OCI-LY3 (cell line): Measurements from ENCODE around the gene ZNF69.

Source experiments
- H2AFZ ChIP-seq: fragments of 200-600, 300-600 bp; shearing (Covaris generic); 2 replicates; pipeline ENCODE4 v1.6.0; 2014; ENCODE audit warnings: antibody characterized with exemption, low read depth, low read length
- H3K27ac ChIP-seq: fragments of 200-600, 300-600 bp; sonication (generic); 2 replicates; pipeline ENCODE4 v1.5.1; 2014; ENCODE audit warnings: mild to moderate bottlenecking, low read length, moderate library complexity, mixed read lengths
- H3K27me3 ChIP-seq: fragments of 200-600, 300-600 bp; sonication (generic); 2 replicates; pipeline ENCODE4 v1.6.1; 2014; ENCODE audit warnings: low read depth, low read length, mixed read lengths
- H3K36me3 ChIP-seq: fragments of 200-600, 300-600 bp; sonication (generic); replicated peaks from 2 replicates; pipeline ENCODE3; 2014; ENCODE audit warnings: low read depth, low read length, mixed read lengths
- H3K4me1 ChIP-seq: fragments of 300-600, 200-600 bp; sonication (generic); 2 replicates; pipeline ENCODE4 v1.6.1; 2014; ENCODE audit warnings: low read length, mixed read lengths
- H3K4me2 ChIP-seq: fragments of 200-600, 300-600 bp; sonication (generic); 2 replicates; pipeline ENCODE4 v1.6.1; 2014; ENCODE audit warnings: low read length, mixed read lengths
- H3K4me3 ChIP-seq: fragments of 300-600, 200-600 bp; sonication (generic); 2 replicates; pipeline ENCODE4 v1.5.1; 2014; ENCODE audit warnings: antibody characterized with exemption, mild to moderate bottlenecking, low read length, moderate library complexity
- H3K79me2 ChIP-seq: fragments of 300-600, 200-600 bp; shearing (Covaris generic); 2 replicates; pipeline ENCODE4 v1.6.1; 2014; ENCODE audit warnings: mild to moderate bottlenecking, low read length, mixed read lengths
- H3K9ac ChIP-seq: fragments of 300-600, 200-600 bp; shearing (Covaris generic); 2 replicates; pipeline ENCODE4 v1.6.0; 2014; ENCODE audit warnings: mild to moderate bottlenecking, low read length, moderate library complexity
- H3K9me3 ChIP-seq: fragments of 200-600, 300-600 bp; shearing (Covaris generic); 2 replicates; pipeline ENCODE4 v1.6.1; 2014; ENCODE audit warnings: low read length, mixed read lengths; ENCODE audit not compliant: insufficient read depth
- H4K20me1 ChIP-seq: fragments of 200-600, 300-600 bp; sonication (generic); 2 replicates; pipeline ENCODE4 v1.6.1; 2016; ENCODE audit warnings: low read length, mixed read lengths; ENCODE audit not compliant: insufficient read depth
- EZH2phosphoT487 ChIP-seq: fragments of 200-600 bp; shearing (Covaris generic); IDR thresholded peaks from 2 replicates; pipeline ENCODE4 v1.6.1; 2018; ENCODE audit warnings: antibody characterized with exemption, mixed run types, low read depth
- TF ChIP-seq, protein P1 (sequence below): fragments of 200-600, 300-600 bp; sonication (generic); IDR thresholded peaks from 2 replicates; pipeline ENCODE4 v1.5.1; 2014; ENCODE audit warnings: antibody characterized with exemption, low read length, low read depth

ZNF69 gene

DNA sequence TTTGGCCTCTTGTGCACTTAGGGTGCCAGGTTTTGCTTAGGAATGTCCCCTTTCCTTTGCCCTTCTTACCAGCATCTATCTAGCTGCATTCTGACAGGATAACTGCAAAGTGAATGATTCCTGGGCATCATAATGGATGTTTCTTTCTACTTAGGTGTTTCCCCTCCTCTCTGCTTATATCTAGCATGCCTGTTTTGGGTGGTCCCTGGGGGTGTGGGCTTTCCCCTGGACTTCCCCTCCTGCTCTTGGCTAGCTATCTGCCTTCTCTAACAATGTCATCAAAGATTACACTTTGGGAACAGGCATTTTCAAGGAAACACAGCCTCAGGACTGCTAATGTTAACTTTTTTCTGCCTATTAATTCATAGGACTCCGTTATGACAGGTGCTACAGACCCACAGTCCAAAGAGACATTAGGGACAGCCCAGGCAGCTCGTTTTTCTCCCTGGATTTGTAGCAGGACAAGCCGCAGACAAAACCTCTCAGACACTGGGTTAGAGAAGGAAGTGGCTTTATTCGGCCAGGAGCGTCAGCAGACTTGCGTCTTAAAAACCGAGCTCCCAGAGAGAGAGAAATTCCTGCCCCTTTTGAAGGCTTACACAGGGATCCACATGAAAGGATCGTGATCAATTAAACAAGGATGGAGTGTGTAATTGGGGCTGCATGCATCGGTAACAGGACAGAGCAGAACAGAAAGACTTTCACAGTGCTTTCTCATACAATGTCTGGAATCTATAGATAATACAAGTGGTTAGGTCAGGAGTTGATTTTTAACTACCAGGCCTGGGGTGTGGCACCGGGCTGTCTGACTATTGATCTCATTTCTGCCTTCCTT is 54.6 kb downstream of the ZNF69 start:
- Histone ChIP-seq H3K36me3 (peaks cover 71% of the 10 kb centered on the region), H3K4me2 (no peak overlapping the region), H3K9me3 (peaks cover 65% of the 10 kb centered on the region), H3K27ac (0 out of 2 replicates have a peak overlapping the region, but pooled peaks have one; percentile 25), H2AFZ (no peak overlapping the region), H3K4me3 (no peak overlapping the region), H3K27me3 (no peaks in the 10 kb centered on the region), H3K4me1 (no peaks in the 10 kb centered on the region; the same call in 1 of the 2 replicates), H4K20me1 (0 out of 2 replicates have a peak, but pooled peaks cover 4% of the 10 kb centered on the region), H3K9ac (no peak overlapping the region), H3K79me2 (peaks cover 68% of the 10 kb centered on the region)
- TF ChIP-seq, protein P1, sequence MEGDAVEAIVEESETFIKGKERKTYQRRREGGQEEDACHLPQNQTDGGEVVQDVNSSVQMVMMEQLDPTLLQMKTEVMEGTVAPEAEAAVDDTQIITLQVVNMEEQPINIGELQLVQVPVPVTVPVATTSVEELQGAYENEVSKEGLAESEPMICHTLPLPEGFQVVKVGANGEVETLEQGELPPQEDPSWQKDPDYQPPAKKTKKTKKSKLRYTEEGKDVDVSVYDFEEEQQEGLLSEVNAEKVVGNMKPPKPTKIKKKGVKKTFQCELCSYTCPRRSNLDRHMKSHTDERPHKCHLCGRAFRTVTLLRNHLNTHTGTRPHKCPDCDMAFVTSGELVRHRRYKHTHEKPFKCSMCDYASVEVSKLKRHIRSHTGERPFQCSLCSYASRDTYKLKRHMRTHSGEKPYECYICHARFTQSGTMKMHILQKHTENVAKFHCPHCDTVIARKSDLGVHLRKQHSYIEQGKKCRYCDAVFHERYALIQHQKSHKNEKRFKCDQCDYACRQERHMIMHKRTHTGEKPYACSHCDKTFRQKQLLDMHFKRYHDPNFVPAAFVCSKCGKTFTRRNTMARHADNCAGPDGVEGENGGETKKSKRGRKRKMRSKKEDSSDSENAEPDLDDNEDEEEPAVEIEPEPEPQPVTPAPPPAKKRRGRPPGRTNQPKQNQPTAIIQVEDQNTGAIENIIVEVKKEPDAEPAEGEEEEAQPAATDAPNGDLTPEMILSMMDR: no peak
- TF ChIP-seq EZH2phosphoT487: no peak

DNA sequence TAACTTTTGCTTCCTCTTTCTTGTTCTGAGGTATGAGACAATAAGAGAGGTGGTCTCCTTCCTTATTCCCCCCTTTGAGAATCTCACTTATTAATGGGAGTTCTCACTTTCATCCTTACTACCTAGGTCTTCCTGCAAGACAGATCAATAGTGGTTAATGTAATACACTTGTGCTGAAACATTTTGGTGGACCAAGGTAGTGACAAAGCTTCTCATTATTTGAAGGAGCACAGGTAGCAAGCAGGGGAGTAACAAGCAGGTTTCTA is 55.2 kb downstream of the ZNF69 start:
- no peak overlapping the region for H3K4me2 ChIP-seq
- no peak overlapping the region for H2AFZ ChIP-seq
- H3K4me3 ChIP-seq: no peak overlapping the region
- no peaks in the 10 kb centered on the region; the same call in 1 of the 2 replicates for H3K4me1 ChIP-seq
- H3K79me2 ChIP-seq: peaks cover 63% of the 10 kb centered on the region
- no peak overlapping the region for H3K9ac ChIP-seq
- H3K9me3 ChIP-seq: peaks cover 65% of the 10 kb centered on the region
- H3K36me3 ChIP-seq: peaks cover 73% of the 10 kb centered on the region
- no peak for TF ChIP-seq EZH2phosphoT487
- TF ChIP-seq, protein P1: no peak
- no peak overlapping the region for H3K27ac ChIP-seq
- H3K27me3 ChIP-seq: no peaks in the 10 kb centered on the region
- H4K20me1 ChIP-seq: 0 out of 2 replicates have a peak, but pooled peaks cover 4% of the 10 kb centered on the region

DNA sequence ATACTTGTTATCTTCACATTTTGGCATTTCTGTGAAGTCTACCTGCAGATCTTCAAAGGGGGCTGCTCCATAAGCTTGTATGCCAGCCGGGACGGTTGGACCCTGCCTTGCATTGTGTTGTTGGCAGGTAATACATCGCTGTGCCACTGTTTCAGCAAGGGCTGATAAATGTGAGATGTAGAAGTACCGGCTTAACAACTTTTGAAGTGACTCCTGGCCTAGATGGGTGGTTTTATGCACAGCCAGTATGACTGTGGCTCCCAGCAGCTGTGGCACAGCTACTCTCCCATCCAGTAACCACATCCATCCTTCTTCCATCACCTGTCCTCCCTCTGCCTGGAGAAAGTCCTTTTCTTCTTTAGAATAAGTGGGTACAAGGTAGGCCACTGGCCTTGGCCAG is 57.1 kb downstream of the ZNF69 start:
- TF ChIP-seq, protein P1: no peak
- TF ChIP-seq EZH2phosphoT487: no peak
- Histone ChIP-seq H3K36me3 (peaks cover 87% of the 10 kb centered on the region), H3K27ac (no peak overlapping the region), H3K27me3 (no peaks in the 10 kb centered on the region), H3K4me2 (no peak overlapping the region), H2AFZ (no peak overlapping the region), H3K79me2 (peaks cover 52% of the 10 kb centered on the region), H3K4me3 (no peak overlapping the region), H3K9ac (no peak overlapping the region), H4K20me1 (0 out of 2 replicates have a peak, but pooled peaks cover 4% of the 10 kb centered on the region), H3K9me3 (peaks cover 77% of the 10 kb centered on the region), H3K4me1 (no peaks in the 10 kb centered on the region; the same call in 1 of the 2 replicates)

DNA sequence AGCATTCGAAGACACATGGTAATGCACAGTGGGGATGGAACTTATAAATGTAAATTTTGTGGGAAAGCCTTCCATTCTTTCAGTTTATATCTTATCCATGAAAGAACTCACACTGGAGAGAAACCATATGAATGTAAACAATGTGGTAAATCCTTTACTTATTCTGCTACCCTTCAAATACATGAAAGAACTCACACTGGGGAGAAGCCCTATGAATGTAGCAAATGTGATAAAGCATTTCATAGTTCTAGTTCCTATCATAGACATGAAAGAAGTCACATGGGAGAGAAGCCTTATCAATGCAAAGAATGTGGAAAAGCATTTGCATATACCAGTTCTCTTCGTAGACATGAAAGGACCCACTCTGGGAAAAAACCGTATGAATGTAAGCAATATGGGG is 61.1 kb downstream of the ZNF69 start:
- H4K20me1 ChIP-seq: no peaks in the 10 kb centered on the region
- no peak overlapping the region for H3K9ac ChIP-seq
- peaks cover 73% of the 10 kb centered on the region for H3K9me3 ChIP-seq
- no peak overlapping the region for H3K4me2 ChIP-seq
- H3K4me3 ChIP-seq: no peak overlapping the region
- H3K27ac ChIP-seq: no peak overlapping the region
- peaks cover 25% of the 10 kb centered on the region for H3K79me2 ChIP-seq
- H3K36me3 ChIP-seq: peaks cover 97% of the 10 kb centered on the region
- H2AFZ ChIP-seq: no peak overlapping the region
- no peaks in the 10 kb centered on the region for H3K27me3 ChIP-seq
- H3K4me1 ChIP-seq: no peaks in the 10 kb centered on the region
- TF ChIP-seq EZH2phosphoT487: no peak
- TF ChIP-seq, protein P1: no peak
